H1 (cell line): ENCODE measurements around the gene CHN2. TPM values are rescaled to one million over a fixed set of nuclear protein-coding genes. Genes with fewer than 3 reads are reported as not detected.

Source experiments
- CTCF ChIA-PET: fragments of 300-600 bp; sonication (Branson Sonifier 250); formaldehyde crosslinking; loops from one replicate; lab custom pipeline; 2021; ENCODE audit not compliant: partially characterized antibody; lab: Charles Lee
- POLR2A ChIA-PET: fragments of 300-600 bp; sonication (Branson Sonifier 250); formaldehyde crosslinking; loops from one replicate; lab custom pipeline; 2021; ENCODE audit warnings: inconsistent platforms; ENCODE audit not compliant: partially characterized antibody; lab: Charles Lee
- DNase-seq, 2 experiments: peaks; one replicate each; pipeline versions ENCODE4 v3.0.0 to v3.0.0-alpha.2; 2010 to 2022; ENCODE audit warnings: low spot score in 2 of 2, low read depth in 1 of 2, mixed read lengths in 1 of 2
- FAIRE-seq: peaks from 2 replicates; lab custom pipeline; 2011; peaks lifted over from hg19 to GRCh38; lab: Jason Lieb, UNC
- H2AFZ ChIP-seq: 2 replicates; pipeline ENCODE4 v1.8.1; 2012; ENCODE audit warnings: low read length, inconsistent platforms
- H2AK5ac ChIP-seq: 2 replicates; pipeline ENCODE4 v1.6.1; 2013; ENCODE audit warnings: low read depth, low read length
- H2BK120ac ChIP-seq: replicated peaks from 2 replicates; pipeline ENCODE3; 2013; ENCODE audit warnings: low read depth, low read length, inconsistent platforms
- H2BK12ac ChIP-seq: 2 replicates; pipeline ENCODE4 v1.6.1; 2013; ENCODE audit warnings: low read depth, low read length
- H2BK15ac ChIP-seq: 2 replicates; pipeline ENCODE4 v1.6.1; 2013; ENCODE audit warnings: low read length
- H2BK20ac ChIP-seq: 2 replicates; pipeline ENCODE4 v1.6.1; 2013; ENCODE audit warnings: low read length
- H2BK5ac ChIP-seq: 2 replicates; pipeline ENCODE4 v1.6.1; 2013; ENCODE audit warnings: low read depth, low read length
- H3K14ac ChIP-seq: 2 replicates; pipeline ENCODE4 v1.6.1; 2013; ENCODE audit warnings: inconsistent platforms; ENCODE audit not compliant: insufficient read length
- H3K18ac ChIP-seq: 2 replicates; pipeline ENCODE4 v1.6.1; 2013; ENCODE audit warnings: low read length; ENCODE audit errors: extremely low read depth
- H3K23ac ChIP-seq: 2 replicates; pipeline ENCODE4 v1.6.1; 2013; ENCODE audit warnings: inconsistent platforms; ENCODE audit not compliant: insufficient read length
- H3K23me2 ChIP-seq: 2 replicates; pipeline ENCODE4 v1.6.1; 2013; ENCODE audit warnings: low read depth, low read length
- H3K27ac ChIP-seq: 2 replicates; pipeline ENCODE4 v1.6.1; 2011; ENCODE audit warnings: low read depth, low read length, inconsistent platforms
- H3K27me3 ChIP-seq, 4 experiments: replicated peaks in 1 of 4; 1 replicate in 1 of 4; 2 replicates in 3 of 4; pipeline versions ENCODE4 v1.6.1 to v1.8.1; 2011 to 2013; ENCODE audit warnings: low read length in 3 of 4, mild to moderate bottlenecking in 3 of 4, inconsistent platforms in 2 of 4, mixed read lengths in 2 of 4, moderate library complexity in 1 of 4; ENCODE audit not compliant: control insufficient read depth in 3 of 4, insufficient read depth in 3 of 4; ENCODE audit errors: extremely low read depth in 1 of 4
- H3K36me3 ChIP-seq, 4 experiments: 2 replicates each; pipeline versions ENCODE4 v1.6.1 to v1.8.1; 2011 to 2013; ENCODE audit warnings: mild to moderate bottlenecking in 4 of 4, low read length in 3 of 4, moderate library complexity in 2 of 4, control low read depth in 1 of 4, inconsistent platforms in 1 of 4; ENCODE audit not compliant: insufficient read depth in 4 of 4, control insufficient read depth in 2 of 4
- H3K4ac ChIP-seq: replicated peaks from 2 replicates; pipeline ENCODE3; 2013; ENCODE audit warnings: low read length, low read depth, mixed read lengths, inconsistent platforms; ENCODE audit not compliant: insufficient read length
- H3K4me1 ChIP-seq, 4 experiments: replicated peaks in 1 of 4; 1 replicate in 1 of 4; 2 replicates in 3 of 4; pipeline versions ENCODE4 v1.6.1 to v1.8.1; 2011 to 2013; ENCODE audit warnings: low read length in 3 of 4, inconsistent platforms in 2 of 4, mixed read lengths in 1 of 4; ENCODE audit not compliant: insufficient read depth in 4 of 4, control insufficient read depth in 3 of 4
- H3K4me2 ChIP-seq, 2 experiments: 2 replicates each; pipeline versions ENCODE4 v1.6.1 to v1.8.1; 2011 to 2013; ENCODE audit warnings: low read depth in 2 of 2, low read length in 2 of 2, control low read depth in 1 of 2, inconsistent platforms in 1 of 2, mild to moderate bottlenecking in 1 of 2; ENCODE audit not compliant: insufficient read depth in 1 of 2
- H3K4me3 ChIP-seq, 4 experiments: fragments of 200-600, 300-600 bp in 1 of 4; sonication (generic), shearing (Covaris generic), sonication (Bioruptor Twin) in 1 of 4; 2 replicates each; pipeline versions ENCODE4 v1.5.1 to v1.8.1; 2011 to 2016; ENCODE audit warnings: low read length in 4 of 4, low read depth in 3 of 4, control low read depth in 2 of 4, inconsistent platforms in 2 of 4, mild to moderate bottlenecking in 2 of 4, mixed read lengths in 1 of 4, moderate library complexity in 1 of 4; ENCODE audit not compliant: insufficient read depth in 2 of 4; ENCODE audit errors: extremely low read depth in 1 of 4
- H3K56ac ChIP-seq: replicated peaks from 2 replicates; pipeline ENCODE3; 2013; ENCODE audit warnings: low read depth, mild to moderate bottlenecking, mixed read lengths, low read length, inconsistent platforms; ENCODE audit not compliant: insufficient read length
- H3K79me1 ChIP-seq: 2 replicates; pipeline ENCODE4 v1.6.1; 2013; ENCODE audit warnings: low read depth, low read length, control low read depth
- H3K79me2 ChIP-seq, 2 experiments: 2 replicates each; pipeline versions ENCODE4 v1.6.1 to v1.8.1; 2012 to 2013; ENCODE audit warnings: low read length in 2 of 2, mild to moderate bottlenecking in 2 of 2, inconsistent platforms in 1 of 2; ENCODE audit not compliant: insufficient read depth in 2 of 2, control insufficient read depth in 1 of 2
- H3K9ac ChIP-seq, 4 experiments: replicated peaks in 1 of 4; 1 replicate in 1 of 4; 2 replicates in 3 of 4; pipeline versions ENCODE4 v1.6.1 to v1.8.1; 2011 to 2013; ENCODE audit warnings: low read depth in 3 of 4, low read length in 3 of 4, control low read depth in 2 of 4, mild to moderate bottlenecking in 2 of 4, moderate library complexity in 2 of 4, inconsistent platforms in 1 of 4; ENCODE audit errors: extremely low read depth in 1 of 4
- H3K9me3 ChIP-seq, 2 experiments: 2 replicates each; pipeline versions ENCODE4 v1.6.1 to v1.8.1; 2012 to 2013; ENCODE audit warnings: mild to moderate bottlenecking in 2 of 2, moderate library complexity in 2 of 2, control low read depth in 1 of 2, inconsistent platforms in 1 of 2, low read depth in 1 of 2, low read length in 1 of 2, mixed read lengths in 1 of 2; ENCODE audit not compliant: insufficient read depth in 2 of 2
- H4K20me1 ChIP-seq, 2 experiments: replicated peaks in 1 of 2; 2 replicates each; pipeline versions ENCODE3 to v1.8.1; 2011 to 2013; ENCODE audit warnings: inconsistent platforms in 2 of 2, low read length in 2 of 2, mild to moderate bottlenecking in 1 of 2; ENCODE audit not compliant: insufficient read depth in 2 of 2, control insufficient read depth in 1 of 2
- H4K5ac ChIP-seq: 2 replicates; pipeline ENCODE4 v1.6.1; 2013; ENCODE audit warnings: low read length, low read depth, mixed read lengths, inconsistent platforms; ENCODE audit not compliant: insufficient read length
- H4K8ac ChIP-seq: 2 replicates; pipeline ENCODE4 v1.8.0; 2013; ENCODE audit warnings: mild to moderate bottlenecking, moderate library complexity, low read length, inconsistent platforms; ENCODE audit not compliant: insufficient read depth; ENCODE audit errors: extremely low read depth
- H4K91ac ChIP-seq: replicated peaks from 2 replicates; pipeline ENCODE3; 2013; ENCODE audit warnings: low read length, mixed read lengths, inconsistent platforms; ENCODE audit not compliant: insufficient read length
- CBX8 ChIP-seq: fragments of 300-800, 300-1000 bp; sonication (generic); IDR thresholded peaks from 2 replicates; pipeline ENCODE4 v1.7.1; 2016; ENCODE audit warnings: low read depth, low read length, borderline replicate concordance
- CHD1 ChIP-seq: IDR thresholded peaks from 2 replicates; pipeline ENCODE4 v1.6.1; 2012; ENCODE audit warnings: low read depth, low read length, improper control_type of control experiment
- CTBP2 ChIP-seq: IDR thresholded peaks from 2 replicates; pipeline ENCODE4 v1.7.0; 2011; ENCODE audit warnings: borderline replicate concordance, mild to moderate bottlenecking, moderate library complexity, mixed read lengths, low read length; ENCODE audit not compliant: insufficient read depth, insufficient read length
- MAX ChIP-seq: IDR thresholded peaks from 2 replicates; pipeline ENCODE4 v1.6.1; 2012; ENCODE audit warnings: inconsistent platforms
- POLR2A ChIP-seq, 2 experiments: IDR thresholded peaks; 1 replicate in 1 of 2; 2 replicates in 1 of 2; pipeline ENCODE4 v1.6.1; 2011; ENCODE audit warnings: low read depth in 2 of 2, low read length in 2 of 2, mild to moderate bottlenecking in 2 of 2; ENCODE audit errors: control extremely low read depth in 1 of 2
- RFX5 ChIP-seq: IDR thresholded peaks from 2 replicates; pipeline ENCODE4 v1.6.1; 2011; ENCODE audit warnings: low read depth, low read length, improper control_type of control experiment, borderline replicate concordance
- SIX5 ChIP-seq: IDR thresholded peaks from 2 replicates; pipeline ENCODE4 v1.6.1; 2011; ENCODE audit warnings: mild to moderate bottlenecking, low read depth, low read length
- WGBS, 2 experiments: shearing (Covaris generic) in 1 of 2; methylation state at CpG; one replicate each; pipeline versions ENCODE4 v1.1.6 to v1.1.7; 2013 to 2015; ENCODE audit warnings: low lambda C conversion rate in 2 of 2, mixed read lengths in 2 of 2, inconsistent platforms in 1 of 2, low coverage in 1 of 2, missing lambda C conversion rate in 1 of 2; ENCODE audit not compliant: insufficient replicate concordance in 2 of 2, insufficient coverage in 1 of 2, insufficient read length in 1 of 2; ENCODE audit errors: extremely low coverage in 1 of 2, missing lambda C conversion rate in 1 of 2; 5-methylcytosine and 5-hydroxymethylcytosine counted together
- polyA plus RNA-seq, 7 experiments: library from polyadenylated mRNA; depleted of rRNA in 3 of 7; stranded (reverse) in 5 of 7; unstranded in 2 of 7; fragments of >200 nt in 5 of 7; fragments of 200-250 nt in 2 of 7; gene quantifications; 1 replicate in 5 of 7; 2 replicates in 1 of 7; 4 replicates in 1 of 7; pipeline versions ENCODE4 v1.2.1 to v1.2.3, GENCODE V29; 2011 to 2013; ENCODE audit warnings: missing spikeins in 2 of 7, mixed read lengths in 2 of 7
- total RNA-seq: library from RNA; stranded (reverse); fragmentation: NEBNext Ultra II Directional; extraction: Animal tissue kit (Norgen Biotek cat#: 25700); gene quantifications from 2 replicates; pipeline ENCODE4 v1.2.1, GENCODE V29; 2021

Gene CHN2
- total and polyA plus RNA-seq, 2 of the 8 experiments (the other 6 are each of a cell fraction or from before 2014, with no cell fraction given), result 2.9 to 4.8 TPM

- no peak for FAIRE-seq
Measured at GRCh38 chr7:29453021-29453420, 258.4 kb downstream of the CHN2 start.

More at GRCh38 chr7:29453021-29453420, 258.4 kb downstream of the CHN2 start:
- no peak overlapping the region for H3K4ac ChIP-seq
- H2BK20ac ChIP-seq, result no peak overlapping the region
- H3K4me2 ChIP-seq, result no peak overlapping the region
- H3K79me1 ChIP-seq, result no peaks in the 10 kb centered on the region
- POLR2A ChIA-PET, result interaction anchor here (1.2 kb wide), 1 partner anchor 17 kb away, joined by 3 read pairs; no protein-coding TSS in a partner anchor
- H2AFZ ChIP-seq, result no peak overlapping the region
- no peak overlapping the region for H3K9ac ChIP-seq
- no peak overlapping the region for H3K27ac ChIP-seq
- WGBS, 2 experiments, result 83% methylated on average over 2 of the region's 2 CpGs; no CpG with 5 or more reads in 1 of the 2 experiments
- 0 out of 7 replicates have a peak, but pooled peaks cover 0 to 2% (median 0%) of the 10 kb centered on the region in 4 experiments for H3K4me1 ChIP-seq
- no peak overlapping the region for H2BK5ac ChIP-seq
- no peak overlapping the region for H3K4me3 ChIP-seq
- no peak overlapping the region; the same call in 1 of the 2 replicates for H4K8ac ChIP-seq
- H2BK15ac ChIP-seq, result no peak overlapping the region
- no peak overlapping the region for H3K18ac ChIP-seq
- no peaks in the 10 kb centered on the region for H3K79me2 ChIP-seq
- H3K23me2 ChIP-seq, result no peaks in the 10 kb centered on the region
- DNase-seq, result no peak
- CTCF ChIA-PET, result interaction anchor here (0.6 to 1.3 kb wide), 3 partner anchors 12 to 36 kb away, joined by 3 to 4 read pairs (median 3); no protein-coding TSS in a partner anchor
- H3K14ac ChIP-seq, result no peak overlapping the region
- no peak overlapping the region for H3K23ac ChIP-seq
- H2AK5ac ChIP-seq, result no peak overlapping the region
- no peaks in the 10 kb centered on the region for H3K36me3 ChIP-seq
- H3K9me3 ChIP-seq, result no peaks in the 10 kb centered on the region
- no peaks in the 10 kb centered on the region for H3K27me3 ChIP-seq
- no peak for TF ChIP-seq CHD1
- TF ChIP-seq SIX5, result no peak
- TF ChIP-seq RFX5, result no peak
- TF ChIP-seq POLR2A (IDR thresholded peaks at IDR 0.05; ENCODE audit: control extremely low read depth in 1 of 2, low read depth in 2 of 2, low read length in 2 of 2), result no peak
- no peak for TF ChIP-seq MAX
- TF ChIP-seq CBX8, result no peak
- no peak for TF ChIP-seq CTBP2
- no peak overlapping the region for H4K5ac ChIP-seq
- no peak overlapping the region for H3K56ac ChIP-seq
- no peak overlapping the region for H2BK12ac ChIP-seq
- H2BK120ac ChIP-seq, result no peak overlapping the region
- no peaks in the 10 kb centered on the region for H4K20me1 ChIP-seq
- H4K91ac ChIP-seq, result no peak overlapping the region
